Breast epithelium (tissue), 4 donors: ENCODE data around the gene TMEM123. TPM values are rescaled to one million over a fixed set of nuclear protein-coding genes. Genes with fewer than 3 reads are reported as not detected.

ENCODE experiments used
- DNase-seq, 2 donors: peaks; one replicate each; pipeline ENCODE4 v3.0.0-alpha.2; 2019; ENCODE audit warnings: low spot score in 2 of 2
- H3K27ac ChIP-seq, 2 donors: fragments of 200-600 bp; sonication (generic) in 1 of 2; one replicate each; pipeline ENCODE4 v1.5.1; 2016 to 2019; ENCODE audit warnings: mild to moderate bottlenecking in 1 of 2
- H3K27me3 ChIP-seq, 2 donors: fragments of 200-600 bp; sonication (generic) in 1 of 2; one replicate each; pipeline versions ENCODE4 v1.5.1 to v1.6.0; 2017 to 2019; ENCODE audit warnings: control low read depth in 1 of 2, mild to moderate bottlenecking in 1 of 2
- H3K36me3 ChIP-seq: fragments of 200-600 bp; one replicate; pipeline ENCODE4 v1.5.1; 2019
- H3K4me1 ChIP-seq, 2 donors: fragments of 200-600 bp; sonication (generic); one replicate each; pipeline ENCODE4 v1.5.1; 2016 to 2019; ENCODE audit warnings: control low read depth in 1 of 2
- H3K4me3 ChIP-seq, 3 donors: fragments of 200-600 bp; sonication (generic); 1 replicate in 2 of 3; 2 replicates in 1 of 3; pipeline ENCODE4 v1.5.1; 2016 to 2019; ENCODE audit warnings: mild to moderate bottlenecking in 3 of 3, moderate library complexity in 2 of 3
- H3K9me3 ChIP-seq, 2 donors: fragments of 200-600 bp; sonication (generic) in 1 of 2; one replicate each; pipeline ENCODE4 v1.5.1; 2016 to 2019; ENCODE audit warnings: control low read depth in 1 of 2
- CTCF ChIP-seq, 3 donors: fragments of 450-650 bp; IDR thresholded peaks; one replicate each; pipeline ENCODE4 v1.5.1; 2016 to 2017; ENCODE audit warnings: antibody characterized with exemption in 3 of 3, mild to moderate bottlenecking in 3 of 3, moderate library complexity in 3 of 3
- POLR2A ChIP-seq: fragments of 450-650 bp; IDR thresholded peaks from one replicate; pipeline ENCODE4 v1.6.1; 2016; ENCODE audit warnings: antibody characterized with exemption, mild to moderate bottlenecking, moderate library complexity
- POLR2AphosphoS5 ChIP-seq, 3 donors: sonication (generic); formaldehyde crosslinking; IDR thresholded peaks; one replicate each; pipeline ENCODE4 v1.6.1; 2017; ENCODE audit warnings: antibody characterized with exemption in 3 of 3
- intact Hi-C: fragments of 100-400 bp; cut with DNase I; formaldehyde crosslinking; loops from one replicate; pipeline ENCODE4 v1.15.1; 2023; ENCODE audit warnings: low total_unique reads
- total RNA-seq, 3 donors: library from RNA; depleted of rRNA; stranded (reverse); fragments of >200 nt; gene quantifications; one replicate each; pipeline ENCODE4 v1.1.0, GENCODE V29; 2016

Gene TMEM123
- total RNA-seq, 3 donors from 2014 or later = 74.6 to 307 (median 167) TPM

GRCh38 chr11:102464037-102464436, 11.5 kb upstream of the TMEM123 start:
- Histone ChIP-seq H3K4me1 (no peaks in the 10 kb centered on the region), H3K4me3 (no peak overlapping the region), H3K9me3 (no peaks in the 10 kb centered on the region), H3K36me3 (no peaks in the 10 kb centered on the region), H3K27ac (no peak overlapping the region), H3K27me3 (no peaks in the 10 kb centered on the region)
- intact Hi-C loops = no loop called here
- TF ChIP-seq CTCF (IDR thresholded peaks at IDR 0.05) = no peak
- TF ChIP-seq POLR2A = no peak
- no peak for TF ChIP-seq POLR2AphosphoS5 (IDR thresholded peaks at IDR 0.05)
- no peak for DNase-seq

- H3K4me3 ChIP-seq = no peak overlapping the region
- DNase-seq = no peak
- H3K9me3 ChIP-seq = no peaks in the 10 kb centered on the region
- no peak overlapping the region for H3K27ac ChIP-seq
- H3K4me1 ChIP-seq = no peaks in the 10 kb centered on the region
- H3K27me3 ChIP-seq = no peaks in the 10 kb centered on the region
- TF ChIP-seq POLR2AphosphoS5 (IDR thresholded peaks at IDR 0.05) (no peak), CTCF (IDR thresholded peaks at IDR 0.05) (no peak), POLR2A (no peak)
- intact Hi-C loops = no loop called here
- H3K36me3 ChIP-seq = no peaks in the 10 kb centered on the region
Measured at GRCh38 chr11:102462610-102463009, 10.0 kb upstream of the TMEM123 start.

GRCh38 chr11:102459393-102459792, 6.8 kb upstream of the TMEM123 start:
- Histone ChIP-seq H3K4me1 (no peaks in the 10 kb centered on the region), H3K36me3 (no peaks in the 10 kb centered on the region), H3K9me3 (no peaks in the 10 kb centered on the region), H3K27me3 (no peaks in the 10 kb centered on the region), H3K4me3 (no peak overlapping the region), H3K27ac (no peak overlapping the region)
- TF ChIP-seq CTCF (IDR thresholded peaks at IDR 0.05) (no peak), POLR2A (no peak), POLR2AphosphoS5 (IDR thresholded peaks at IDR 0.05) (no peak)
- no peak for DNase-seq
- intact Hi-C loops = no loop called here

- H3K4me1 ChIP-seq = no peaks in the 10 kb centered on the region
- intact Hi-C loops = no loop called here
Measured at GRCh38 chr11:102458548-102458947, 6.0 kb upstream of the TMEM123 start.

GRCh38 chr11:102457865-102458264, 5.3 kb upstream of the TMEM123 start:
- H3K27ac ChIP-seq = no peak overlapping the region
- H3K4me1 ChIP-seq = no peaks in the 10 kb centered on the region
- H3K9me3 ChIP-seq = no peaks in the 10 kb centered on the region
- H3K36me3 ChIP-seq = no peaks in the 10 kb centered on the region
- no peak for TF ChIP-seq POLR2AphosphoS5 (IDR thresholded peaks at IDR 0.05)
- TF ChIP-seq CTCF (IDR thresholded peaks at IDR 0.05) = no peak
- TF ChIP-seq POLR2A = no peak
- DNase-seq = no peak
- no peaks in the 10 kb centered on the region for H3K27me3 ChIP-seq
- intact Hi-C loops = no loop called here
- H3K4me3 ChIP-seq = no peak overlapping the region

More at GRCh38 chr11:102458548-102458947, 6.0 kb upstream of the TMEM123 start:
- Histone ChIP-seq H3K27me3 (no peaks in the 10 kb centered on the region), H3K36me3 (no peaks in the 10 kb centered on the region), H3K27ac (no peak overlapping the region), H3K9me3 (no peaks in the 10 kb centered on the region), H3K4me3 (no peak overlapping the region)
- DNase-seq = no peak
- TF ChIP-seq POLR2A (no peak), POLR2AphosphoS5 (IDR thresholded peaks at IDR 0.05) (no peak), CTCF (IDR thresholded peaks at IDR 0.05) (no peak)
